Measurements from ENCODE around the gene TCTN3. TPM values are rescaled to one million over a fixed set of nuclear protein-coding genes. Genes with fewer than 3 reads are reported as not detected.
"Not testable (repeated sequence)": the region's sequence is repeated elsewhere in the genome, so short reads cannot be mapped to it uniquely, and the experiment has no call there.

The TCTN3 gene
- total RNA-seq, 1 donor from 2014 or later, result 28.6 TPM

DNA sequence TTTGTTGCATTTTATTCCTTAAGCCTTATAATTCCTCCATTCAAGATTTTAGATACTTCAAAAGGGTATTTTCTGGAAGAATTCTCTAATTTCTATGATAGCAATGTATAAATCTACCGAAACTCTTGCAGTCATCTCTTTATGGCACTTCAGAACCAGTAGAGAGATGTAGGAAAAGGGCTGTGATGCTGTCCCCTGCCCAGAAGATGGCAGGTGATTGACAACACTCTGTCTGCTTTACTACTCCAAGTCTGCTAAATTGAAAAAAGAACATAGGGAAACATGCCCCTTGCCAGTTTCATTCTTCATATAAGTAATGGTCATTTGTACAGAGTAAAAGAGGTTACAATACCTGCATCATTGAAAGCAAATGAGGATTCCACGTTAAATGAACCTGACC is 5.1 kb downstream of the TCTN3 start:
- DNase-seq (ENCODE audit: low read depth, low spot score), result no peak

- no peak for DNase-seq (ENCODE audit: low read depth, low spot score)
Observed at GRCh38 chr10:95683966-95684365, 9.8 kb downstream of the TCTN3 start.

DNA sequence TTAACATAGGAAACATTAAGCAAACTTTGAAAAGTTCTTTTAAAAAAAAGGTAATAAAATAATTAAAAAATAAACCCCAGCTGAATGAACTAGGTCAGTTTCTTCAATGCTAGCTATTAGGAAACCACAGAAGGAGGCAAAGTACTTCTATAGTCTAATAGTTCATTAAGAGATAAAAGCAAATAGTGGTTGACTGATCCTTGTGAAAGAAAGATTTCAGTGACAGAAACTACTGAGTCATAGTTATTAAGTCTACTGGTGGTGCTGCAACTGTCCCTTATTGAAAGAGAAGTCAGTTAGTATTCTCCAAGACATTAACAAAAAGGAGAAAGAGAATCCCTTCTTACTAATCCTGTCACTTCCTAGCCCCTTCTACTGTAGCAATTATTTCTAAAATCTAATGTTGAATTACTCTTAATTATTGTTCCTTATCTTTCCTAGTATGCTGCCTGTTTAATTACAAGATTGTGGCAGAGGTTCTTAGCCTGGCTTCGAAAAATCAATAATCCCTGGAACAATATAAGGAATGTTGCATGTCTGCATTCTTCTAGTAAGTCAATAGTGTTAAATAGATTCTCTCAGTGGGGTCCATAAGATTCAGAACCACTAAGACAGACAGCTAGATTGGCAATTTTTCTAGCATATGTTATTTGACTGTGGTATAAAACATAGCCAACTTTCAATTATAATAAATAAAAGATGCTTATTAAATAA is 18.2 kb downstream of the TCTN3 start:
- no peak for DNase-seq (ENCODE audit: low read depth, low spot score)

DNA sequence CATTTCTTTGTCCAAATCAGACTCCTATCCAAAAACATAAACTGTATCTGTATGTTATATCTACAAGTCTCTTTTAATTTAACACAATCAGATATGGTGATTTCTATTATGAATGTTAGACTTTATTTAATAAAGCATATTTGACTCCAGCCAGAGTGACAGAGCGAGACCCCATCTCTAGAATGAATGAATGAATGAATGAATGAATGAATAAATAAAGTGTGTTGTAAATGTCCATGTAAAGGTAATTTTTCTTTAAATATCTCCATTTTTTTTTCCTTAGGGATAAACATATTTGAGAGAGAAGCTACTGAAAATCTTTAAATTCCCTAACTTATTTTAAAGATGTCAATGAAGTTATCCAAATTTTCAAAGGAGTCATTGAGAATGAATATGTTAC is 19.1 kb downstream of the TCTN3 start:
- DNase-seq (ENCODE audit: low read depth, low spot score), result no peak

- DNase-seq (ENCODE audit: low read depth, low spot score), result not testable (repeated sequence)
Observed at GRCh38 chr10:95672641-95673040, 21.1 kb downstream of the TCTN3 start.

- DNase-seq (ENCODE audit: low read depth, low spot score), result no peak
Observed at GRCh38 chr10:95664543-95664942, 29.2 kb downstream of the TCTN3 start.

- no peak for DNase-seq (ENCODE audit: low read depth, low spot score)
Observed at GRCh38 chr10:95663496-95663895, 30.2 kb downstream of the TCTN3 start.

- no peak for DNase-seq (ENCODE audit: low read depth, low spot score)
Observed at GRCh38 chr10:95661818-95662217, 31.9 kb downstream of the TCTN3 start.

- no peak for DNase-seq (ENCODE audit: low read depth, low spot score)
Observed at GRCh38 chr10:95660283-95660682, 33.4 kb downstream of the TCTN3 start.

DNA sequence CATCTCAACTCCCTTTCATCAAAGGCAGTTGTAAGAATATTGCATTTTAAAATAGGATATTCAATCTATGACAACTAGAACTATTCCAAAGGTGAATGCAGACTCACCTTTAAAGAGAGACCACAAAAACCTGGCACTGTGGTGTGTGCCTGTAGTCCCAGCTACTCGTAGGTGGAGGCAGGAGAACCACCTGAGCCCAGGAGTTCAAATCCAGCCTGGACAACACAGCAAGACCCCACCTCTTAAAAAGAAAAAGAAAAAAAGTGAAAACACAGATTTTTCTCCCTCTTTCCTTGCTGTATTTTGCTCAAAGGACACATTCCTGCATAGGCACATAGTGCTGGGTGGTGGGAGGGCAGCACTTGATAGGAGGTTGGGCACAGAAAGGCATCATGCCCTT is 36.5 kb downstream of the TCTN3 start:
- DNase-seq (ENCODE audit: low read depth, low spot score), result no peak

- peak; percentile 65 for DNase-seq (ENCODE audit: low read depth, low spot score)
Observed at GRCh38 chr10:95656291-95657164, 37.2 kb downstream of the TCTN3 start, which contains the start of gene ALDH18A1. Gene ALDH18A1, minus strand, starts transcription at chr10:95656711. Its CDS starts 3,334 bp downstream, at chr10:95653377.

DNA sequence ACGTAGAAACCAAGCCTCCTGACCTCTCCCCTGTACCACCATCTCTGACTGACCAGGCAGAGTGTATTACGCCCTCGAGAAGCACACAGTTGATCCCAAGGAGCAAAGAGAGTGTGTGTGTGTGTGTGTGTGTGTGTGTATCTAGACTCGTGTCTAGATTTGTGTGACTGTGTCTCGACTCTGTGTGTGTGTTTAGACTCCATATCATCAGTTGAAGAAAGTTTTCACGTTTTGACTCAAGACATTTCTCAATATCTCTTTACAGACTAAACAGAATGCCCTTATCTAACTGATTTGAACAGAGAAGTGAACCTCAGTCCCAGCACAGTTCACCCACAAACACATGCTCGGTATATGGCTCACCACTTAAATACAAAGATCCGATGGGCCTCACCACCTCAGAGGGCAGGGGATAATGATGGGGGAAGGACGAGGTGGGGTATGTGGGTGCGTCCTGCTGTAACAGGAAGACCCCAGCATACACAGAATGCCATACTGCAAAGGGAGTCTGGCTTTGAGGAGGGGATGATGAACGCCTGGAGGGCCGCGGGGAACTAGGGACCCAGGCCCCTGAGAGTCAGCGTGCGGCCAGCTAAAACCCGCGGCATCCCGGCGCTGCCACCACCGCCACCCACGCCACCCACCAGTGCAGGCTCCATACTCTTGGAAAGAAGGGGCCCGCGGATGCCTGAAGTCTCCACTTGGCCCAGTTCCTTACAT is 38.0 kb downstream of the TCTN3 start:
- no peak for DNase-seq (ENCODE audit: low read depth, low spot score)

- DNase-seq (ENCODE audit: low read depth, low spot score), result no peak
Observed at GRCh38 chr10:95653895-95654294, 39.8 kb downstream of the TCTN3 start.

DNA sequence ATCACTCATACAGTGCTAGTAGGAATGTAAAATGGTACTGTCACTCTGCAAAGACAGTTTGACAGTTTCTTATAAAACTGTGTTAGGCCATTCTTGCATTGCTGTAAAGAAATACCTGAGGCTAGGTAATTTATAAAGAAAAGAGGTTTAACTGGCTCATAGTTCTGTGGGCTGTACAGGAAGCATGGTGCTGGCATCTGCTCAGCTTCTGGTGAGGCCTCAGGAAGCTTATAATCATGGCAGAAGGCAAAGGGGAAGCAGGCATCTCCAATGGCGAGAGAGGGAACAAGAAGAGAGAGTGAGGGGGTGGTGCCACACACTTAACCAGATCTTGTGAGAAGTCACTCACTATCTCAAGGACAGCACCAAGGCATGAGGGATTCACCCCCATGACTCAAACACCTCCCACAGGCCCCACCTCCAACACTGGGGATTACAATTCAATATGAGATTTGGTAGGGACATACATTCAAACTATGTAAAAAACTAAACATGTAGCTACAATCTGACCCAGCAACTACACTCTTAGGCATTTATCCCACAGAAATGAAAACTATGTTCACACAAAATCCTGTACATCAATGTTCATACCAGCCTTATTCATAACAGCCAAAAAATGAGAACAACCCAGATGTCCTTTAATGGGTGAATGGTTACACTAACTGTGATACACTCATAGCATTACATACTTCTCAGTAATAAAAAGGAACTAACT is 42.2 kb downstream of the TCTN3 start:
- no peak for DNase-seq (ENCODE audit: low read depth, low spot score)

GRCh38 chr10:95650232-95650631 is 43.5 kb downstream of the TCTN3 start:
- no peak for DNase-seq (ENCODE audit: low read depth, low spot score)

- DNase-seq (ENCODE audit: low read depth, low spot score), result no peak
Observed at GRCh38 chr10:95648138-95648537, 45.6 kb downstream of the TCTN3 start.

DNA sequence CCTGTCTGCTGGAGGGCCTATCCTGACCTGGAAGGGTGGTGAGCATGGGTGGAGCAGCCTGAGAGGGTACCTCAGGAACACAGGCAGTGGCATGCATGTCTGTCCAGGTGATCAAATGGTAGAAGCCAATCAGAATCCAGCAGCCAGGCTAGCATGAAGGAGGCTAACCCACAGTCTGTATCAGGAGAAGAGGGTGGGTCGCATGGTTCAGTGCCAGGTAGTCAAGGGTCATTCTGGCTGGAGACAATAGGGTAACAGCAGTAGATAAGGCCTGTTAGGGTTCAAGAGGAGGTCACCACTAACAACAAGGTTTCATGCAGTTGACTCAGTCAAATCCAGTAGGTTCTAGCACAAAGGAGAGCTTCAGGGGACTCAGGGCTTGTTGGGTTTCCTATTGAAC is 47.6 kb downstream of the TCTN3 start:
- no peak for DNase-seq (ENCODE audit: low read depth, low spot score)

- no peak for DNase-seq (ENCODE audit: low read depth, low spot score)
Observed at GRCh38 chr10:95644901-95645300, 48.8 kb downstream of the TCTN3 start.

GRCh38 chr10:95640891-95641315 is 52.8 kb downstream of the TCTN3 start:
- no peak for DNase-seq (ENCODE audit: low read depth, low spot score)

GRCh38 chr10:95637911-95638310 is 55.8 kb downstream of the TCTN3 start:
- no peak for DNase-seq (ENCODE audit: low read depth, low spot score)

DNA sequence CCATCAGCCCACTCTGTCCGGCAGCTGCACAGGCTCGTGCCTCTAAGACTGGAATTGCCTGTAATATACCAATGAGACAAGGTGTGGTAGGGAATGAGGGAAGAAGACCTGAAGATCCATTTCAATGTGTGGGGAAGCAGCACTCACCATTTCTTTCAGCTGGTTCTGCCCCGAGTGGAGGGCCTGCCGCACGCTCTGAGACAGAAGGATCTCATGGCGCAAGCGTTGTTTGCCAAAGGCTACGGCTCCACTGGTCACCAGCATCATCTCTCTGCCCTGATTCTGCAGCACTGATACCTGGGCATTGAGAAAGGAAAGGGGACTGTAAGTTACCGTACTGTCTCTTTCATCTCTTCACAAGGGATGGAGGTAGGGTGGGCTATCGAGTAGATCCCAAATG is 56.6 kb downstream of the TCTN3 start:
- no peak for DNase-seq (ENCODE audit: low read depth, low spot score)

Data from pulmonary artery endothelial cell (primary cell).